Raji (cell line): ENCODE measurements around the gene COMMD10.

Source experiments
- POLR2A ChIP-seq: IDR thresholded peaks from 2 replicates; pipeline ENCODE4 v1.6.1; 2011; ENCODE audit warnings: low read depth, low read length, control low read depth; ENCODE audit not compliant: insufficient read depth

COMMD10 gene

GRCh38 chr5:116289276-116289675, 204.5 kb downstream of the COMMD10 start:
- TF ChIP-seq POLR2A = no peak

GRCh38 chr5:116291271-116291670, 206.4 kb downstream of the COMMD10 start:
- TF ChIP-seq POLR2A = no peak

GRCh38 chr5:116292321-116292720, 207.5 kb downstream of the COMMD10 start:
- no peak for TF ChIP-seq POLR2A

- TF ChIP-seq POLR2A = no peak
These were observed 211.7 kb downstream of the COMMD10 start for GRCh38 chr5:116296335-116297072.

GRCh38 chr5:116297296-116297814, 212.5 kb downstream of the COMMD10 start:
- no peak for TF ChIP-seq POLR2A

GRCh38 chr5:116299746-116300640, 215.2 kb downstream of the COMMD10 start:
- no peak for TF ChIP-seq POLR2A

- TF ChIP-seq POLR2A = no peak
These were observed 216.3 kb downstream of the COMMD10 start for GRCh38 chr5:116301110-116301509.

GRCh38 chr5:116303340-116303739, 218.5 kb downstream of the COMMD10 start:
- TF ChIP-seq POLR2A = no peak

GRCh38 chr5:116303810-116304209, 219.0 kb downstream of the COMMD10 start:
- no peak for TF ChIP-seq POLR2A

- TF ChIP-seq POLR2A = no peak
These were observed 221.1 kb downstream of the COMMD10 start for GRCh38 chr5:116305899-116306298.

GRCh38 chr5:116306846-116307245, 222.0 kb downstream of the COMMD10 start:
- TF ChIP-seq POLR2A = no peak

GRCh38 chr5:116308391-116308790, 223.6 kb downstream of the COMMD10 start:
- no peak for TF ChIP-seq POLR2A

- TF ChIP-seq POLR2A = no peak
These were observed 228.5 kb downstream of the COMMD10 start for GRCh38 chr5:116313366-116313765.

GRCh38 chr5:116315531-116315930, 230.7 kb downstream of the COMMD10 start:
- no peak for TF ChIP-seq POLR2A

GRCh38 chr5:116318091-116318854, 233.4 kb downstream of the COMMD10 start:
- no peak for TF ChIP-seq POLR2A

- TF ChIP-seq POLR2A = no peak
These were observed 235.7 kb downstream of the COMMD10 start for GRCh38 chr5:116320486-116320885.

- TF ChIP-seq POLR2A = no peak
These were observed 244.7 kb downstream of the COMMD10 start for GRCh38 chr5:116329503-116329902.
